HG03097 (cell line): Measurements from ENCODE around the gene ADAMTSL1.

Experiments used
- ATAC-seq: cut with Tn5 transposase; IDR thresholded peaks from one replicate; pipeline ENCODE4 v1.9.1; 2021; ENCODE audit not compliant: unreplicated experiment, low FRiP score

Gene ADAMTSL1

DNA sequence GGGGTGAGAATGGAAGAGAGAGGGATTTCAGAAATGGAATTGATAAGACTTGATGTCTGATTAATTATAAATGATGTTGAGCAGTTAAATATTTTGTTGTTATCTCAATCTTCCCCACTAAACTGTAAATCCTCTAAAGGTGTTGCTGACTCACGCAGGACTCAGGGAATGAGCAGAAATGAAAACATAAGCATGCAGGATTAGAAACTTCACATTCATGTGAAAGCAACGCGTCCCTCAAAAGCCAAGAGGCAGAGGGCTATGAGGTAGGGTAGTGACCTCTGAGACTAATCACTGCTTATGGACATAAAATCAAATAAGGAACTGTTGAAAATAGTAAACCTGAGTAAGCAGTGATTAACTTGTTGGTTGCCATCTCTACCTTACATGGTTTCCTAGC is 21.1 kb downstream of the ADAMTSL1 start:
- ATAC-seq = no peak

DNA sequence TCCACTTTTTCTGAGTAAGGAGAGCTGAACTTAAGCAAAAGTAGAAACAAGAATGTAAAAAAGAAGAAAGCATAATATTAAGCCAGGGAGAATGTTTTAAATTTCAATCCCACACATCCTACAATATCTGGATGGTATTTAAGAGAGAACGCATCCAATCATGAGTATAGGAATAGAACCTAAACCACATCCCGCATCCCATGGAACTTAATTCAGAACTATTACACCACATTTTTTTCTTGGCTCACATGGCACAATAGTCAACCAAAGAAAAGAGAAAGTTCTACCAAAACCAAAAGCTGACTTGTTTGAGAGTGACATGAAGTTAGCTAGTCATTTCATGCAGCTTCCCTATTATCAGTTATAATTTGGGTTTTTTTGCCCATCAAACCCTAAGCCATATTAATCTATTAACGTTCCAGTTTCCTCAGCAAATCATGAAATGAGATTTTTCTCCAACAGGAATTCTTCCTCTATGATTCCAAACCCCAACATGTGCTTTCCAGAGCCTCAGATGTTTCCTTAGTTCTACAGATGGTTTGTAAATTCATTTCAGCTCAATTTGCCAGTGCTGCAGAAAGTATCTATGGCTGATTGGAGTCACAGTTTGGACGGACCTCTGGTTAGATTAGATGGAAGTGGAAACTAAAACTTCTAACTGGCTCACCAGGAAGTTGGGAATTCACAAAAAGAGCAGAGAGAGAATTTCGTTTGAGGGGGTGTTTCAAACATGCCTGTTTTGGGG is 22.5 kb downstream of the ADAMTSL1 start:
- no peak for ATAC-seq

GRCh38 chr9:18499062-18499461 is 25.1 kb downstream of the ADAMTSL1 start:
- ATAC-seq = no peak

- no peak for ATAC-seq
Observed at GRCh38 chr9:18499980-18500379, 26.0 kb downstream of the ADAMTSL1 start.

DNA sequence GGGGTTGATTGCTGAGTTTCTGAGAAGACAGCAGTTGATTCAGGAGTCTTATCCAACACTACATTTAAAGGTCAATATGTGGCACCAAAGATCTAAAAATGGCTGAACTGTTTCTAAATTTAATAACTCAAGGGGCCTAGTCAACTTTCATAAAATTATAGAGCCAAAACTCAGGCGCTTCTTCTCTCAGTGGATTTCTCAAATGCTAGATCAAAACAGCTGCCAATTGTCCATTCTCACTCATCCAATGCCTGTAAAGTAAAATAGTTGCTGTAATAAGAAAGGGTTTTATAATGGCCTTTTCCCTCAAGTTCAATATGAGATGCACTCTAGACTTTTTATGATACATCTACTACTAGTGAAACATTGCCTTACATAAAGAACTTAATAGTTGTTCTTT is 26.5 kb downstream of the ADAMTSL1 start:
- no peak for ATAC-seq

GRCh38 chr9:18501949-18502348 is 28.0 kb downstream of the ADAMTSL1 start:
- no peak for ATAC-seq

- ATAC-seq = no peak
Observed at GRCh38 chr9:18502546-18502945, 28.6 kb downstream of the ADAMTSL1 start.

DNA sequence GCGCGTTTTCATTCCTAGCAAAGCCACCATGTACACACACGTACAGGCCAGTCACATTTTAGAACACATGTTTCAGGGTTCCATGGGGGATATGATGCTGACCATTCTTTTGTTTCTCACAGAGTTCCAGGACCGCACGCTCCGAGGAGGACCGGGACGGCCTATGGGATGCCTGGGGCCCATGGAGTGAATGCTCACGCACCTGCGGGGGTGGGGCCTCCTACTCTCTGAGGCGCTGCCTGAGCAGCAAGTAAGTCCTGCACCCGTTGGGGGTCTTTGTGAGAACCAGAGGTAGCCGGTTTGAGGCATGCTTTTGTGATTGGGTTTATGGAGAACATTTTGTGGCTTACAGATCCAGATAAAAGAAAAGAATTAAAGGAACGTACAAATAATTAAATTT is 30.8 kb downstream of the ADAMTSL1 start:
- ATAC-seq = no peak

- ATAC-seq = no peak
Observed at GRCh38 chr9:18507151-18507550, 33.2 kb downstream of the ADAMTSL1 start.

- no peak for ATAC-seq
Observed at GRCh38 chr9:18516514-18516913, 42.6 kb downstream of the ADAMTSL1 start.

GRCh38 chr9:18516965-18517364 is 43.0 kb downstream of the ADAMTSL1 start:
- ATAC-seq = no peak

- no peak for ATAC-seq
Observed at GRCh38 chr9:18520416-18521047, 46.6 kb downstream of the ADAMTSL1 start.

- no peak for ATAC-seq
Observed at GRCh38 chr9:18526685-18527084, 52.7 kb downstream of the ADAMTSL1 start.

- ATAC-seq = no peak
Observed at GRCh38 chr9:18531136-18532065, 57.4 kb downstream of the ADAMTSL1 start.

DNA sequence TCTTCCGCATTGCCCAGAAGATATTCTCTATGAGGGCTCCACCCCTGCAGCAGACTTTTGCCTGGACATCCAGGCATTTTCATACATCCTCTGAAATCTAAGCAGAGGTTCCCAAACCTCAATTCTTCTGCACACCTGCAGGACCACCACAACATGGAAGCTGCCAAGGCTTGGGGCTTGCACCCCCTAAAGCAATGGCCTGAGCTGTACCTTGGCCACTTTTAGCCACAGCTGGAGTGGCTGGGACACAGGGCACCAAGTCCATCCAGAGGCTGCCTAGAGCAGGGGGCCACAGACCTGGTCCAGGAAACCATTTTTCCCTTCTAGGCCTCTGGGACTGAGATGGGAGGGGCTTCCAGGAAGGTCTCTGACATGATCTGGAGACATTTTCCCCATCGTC is 60.7 kb downstream of the ADAMTSL1 start:
- no peak for ATAC-seq

- no peak for ATAC-seq
Observed at GRCh38 chr9:18536554-18536953, 62.6 kb downstream of the ADAMTSL1 start.

DNA sequence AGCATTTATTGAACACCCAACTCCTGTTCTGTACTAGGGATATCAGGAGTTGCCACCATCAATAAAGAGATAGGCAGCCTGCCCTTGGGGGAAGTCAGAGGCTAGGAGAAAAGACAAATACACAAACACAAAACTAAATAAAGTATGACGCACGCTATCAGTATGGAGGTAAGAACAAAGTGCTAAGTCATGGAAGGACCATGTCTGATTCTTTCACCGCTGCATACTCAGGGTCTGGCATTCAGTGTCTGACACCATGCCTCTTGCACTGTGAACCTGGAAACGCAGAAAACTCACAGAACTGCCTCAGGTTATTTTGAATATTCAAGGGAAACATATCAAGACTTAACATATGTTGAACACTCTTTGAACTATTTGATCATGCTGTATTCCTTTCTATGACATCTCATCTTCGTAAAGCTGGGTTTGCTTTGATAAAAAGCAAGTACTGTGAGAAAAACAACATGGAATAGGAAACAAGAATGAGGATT is 65.3 kb downstream of the ADAMTSL1 start:
- no peak for ATAC-seq

- ATAC-seq = no peak
Observed at GRCh38 chr9:18542837-18543405, 69.0 kb downstream of the ADAMTSL1 start.

- no peak for ATAC-seq
Observed at GRCh38 chr9:18543406-18544192, 69.6 kb downstream of the ADAMTSL1 start.

GRCh38 chr9:18544456-18544855 is 70.5 kb downstream of the ADAMTSL1 start:
- ATAC-seq = no peak
